Central memory CD4-positive, alpha-beta T cell (primary cell): Measurements from ENCODE around the gene EYS.

Experiments used
- DNase-seq: peaks from one replicate; pipeline ENCODE4 v3.0.0; 2022

The EYS gene

DNA sequence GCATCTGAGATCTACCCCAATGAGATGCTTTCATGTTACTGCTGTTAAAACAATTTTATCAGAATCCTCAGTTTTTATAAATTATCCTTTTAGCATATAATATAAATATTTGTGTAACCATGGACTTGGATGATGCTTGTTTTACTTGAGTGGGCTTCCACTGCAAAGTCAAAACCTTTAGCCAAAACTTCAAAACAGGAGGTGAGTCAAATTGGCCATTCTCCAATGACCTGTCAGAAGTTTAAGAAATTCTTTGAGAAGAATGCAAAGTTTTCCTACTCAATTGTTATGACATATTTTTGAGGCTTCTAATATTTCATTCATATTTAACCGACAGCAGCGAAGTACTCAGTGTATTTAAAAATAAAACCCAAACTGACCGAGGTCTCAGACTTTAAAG is 507.9 kb downstream of the EYS start:
- DNase-seq, result no peak

GRCh38 chr6:65191471-65191870 is 515.6 kb downstream of the EYS start:
- no peak for DNase-seq

DNA sequence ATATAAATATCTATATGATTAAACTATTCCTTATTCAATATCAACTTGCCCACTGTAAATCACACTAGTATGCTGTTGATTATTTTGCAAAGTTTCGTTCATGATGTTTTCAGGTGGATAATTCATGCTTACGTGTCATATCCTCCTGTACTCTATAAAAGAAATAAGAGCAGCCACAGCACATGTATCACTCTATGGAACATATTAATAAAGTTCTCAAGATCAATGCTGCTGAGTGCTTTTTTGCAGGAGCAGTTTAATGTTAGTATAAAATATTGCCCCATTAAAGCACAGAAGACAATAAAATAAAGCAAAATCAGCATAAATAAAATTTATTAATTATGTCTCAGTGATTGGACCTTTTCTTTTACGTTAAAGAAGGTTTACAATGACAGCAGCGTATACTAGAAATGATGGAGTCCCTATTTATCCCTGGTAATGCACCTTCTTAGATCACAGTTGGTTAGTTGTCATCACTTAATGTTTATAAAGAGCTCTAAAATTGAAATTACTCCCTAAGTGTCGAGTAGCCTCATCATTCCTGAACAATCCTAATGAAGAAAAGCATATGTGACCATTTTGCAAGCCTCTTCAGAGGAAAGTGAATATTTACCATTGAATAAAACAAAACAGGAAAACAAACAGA is 517.7 kb downstream of the EYS start:
- no peak for DNase-seq

GRCh38 chr6:65186826-65187225 is 520.2 kb downstream of the EYS start:
- no peak for DNase-seq

DNA sequence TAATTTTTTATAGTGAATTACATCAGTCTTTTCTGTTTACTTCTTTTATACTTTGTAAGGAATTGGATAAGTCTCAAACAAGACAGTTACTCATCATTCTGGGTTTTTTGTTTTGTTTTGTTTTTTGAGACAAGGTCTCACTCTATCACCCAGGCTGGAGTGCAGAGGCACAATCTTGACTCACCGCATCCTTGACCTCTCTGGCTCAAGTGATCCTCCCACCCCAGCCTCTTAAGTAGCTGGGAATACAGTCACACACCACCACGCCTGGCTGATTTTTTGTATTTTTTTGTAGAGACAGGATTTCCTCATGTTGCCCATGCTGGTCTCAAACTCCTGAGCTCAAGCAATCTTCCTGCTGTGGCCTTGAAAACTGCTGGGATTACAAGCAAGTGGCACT is 524.3 kb downstream of the EYS start:
- no peak for DNase-seq

- DNase-seq, result no peak
Observed at GRCh38 chr6:65170273-65170672, 536.8 kb downstream of the EYS start.

DNA sequence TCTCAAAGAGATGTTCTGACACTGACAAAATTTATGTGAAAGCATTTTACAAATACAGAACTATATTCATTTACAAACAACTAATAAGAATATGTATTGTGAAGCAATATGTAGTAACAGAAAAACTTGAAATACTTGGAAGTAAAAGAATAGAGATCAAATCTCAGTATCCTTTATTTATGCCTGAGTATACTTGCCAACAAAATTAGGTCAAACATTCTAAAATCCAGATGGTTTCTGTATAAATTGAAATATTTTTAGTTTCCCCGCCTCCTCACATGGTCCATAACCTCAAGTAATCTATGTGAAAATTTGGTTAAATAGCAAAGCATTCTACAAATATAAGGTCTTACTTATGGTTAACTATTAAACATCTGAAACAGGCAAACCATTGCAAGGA is 545.4 kb downstream of the EYS start:
- no peak for DNase-seq

GRCh38 chr6:65157025-65157424 is 550.0 kb downstream of the EYS start:
- no peak for DNase-seq

DNA sequence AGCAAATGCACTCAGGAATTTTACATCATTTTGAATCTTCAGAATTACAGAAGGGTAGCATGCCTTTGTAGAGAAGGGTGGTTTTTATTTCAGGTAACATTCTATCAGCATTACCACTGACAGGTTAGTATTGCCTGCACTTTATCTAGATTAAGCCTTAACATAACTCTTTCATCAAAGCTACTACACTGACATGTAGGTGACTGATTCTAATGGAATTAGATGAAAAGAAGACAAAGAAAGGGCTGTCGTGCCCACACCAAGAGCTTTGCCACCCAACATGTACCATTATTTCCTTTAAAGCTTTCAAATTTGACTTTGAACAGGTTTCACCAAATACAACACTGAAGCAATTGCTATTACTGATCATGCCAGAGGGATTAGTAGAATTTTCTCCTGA is 551.9 kb downstream of the EYS start:
- no peak for DNase-seq

GRCh38 chr6:65149841-65150240 is 557.2 kb downstream of the EYS start:
- DNase-seq, result no peak

DNA sequence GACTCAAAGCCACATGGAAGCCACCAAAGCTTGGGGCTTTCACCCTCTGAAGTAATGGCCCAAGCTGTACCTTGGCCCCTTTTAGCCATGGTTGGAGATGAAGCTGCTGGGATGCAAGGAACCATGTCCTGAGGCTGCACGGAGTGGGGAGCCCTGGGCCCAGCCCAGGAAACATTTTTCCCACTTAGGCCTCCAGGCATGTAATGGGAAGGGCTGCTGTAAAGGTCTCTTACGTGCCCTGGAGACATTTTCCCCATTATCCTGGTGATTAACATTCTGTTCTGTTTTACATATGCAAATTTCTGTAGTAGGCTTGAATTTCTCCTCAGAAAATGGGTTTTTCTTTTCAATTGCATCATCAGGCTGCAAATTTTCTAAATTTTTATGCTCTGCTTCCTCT is 558.2 kb downstream of the EYS start:
- DNase-seq, result no peak

DNA sequence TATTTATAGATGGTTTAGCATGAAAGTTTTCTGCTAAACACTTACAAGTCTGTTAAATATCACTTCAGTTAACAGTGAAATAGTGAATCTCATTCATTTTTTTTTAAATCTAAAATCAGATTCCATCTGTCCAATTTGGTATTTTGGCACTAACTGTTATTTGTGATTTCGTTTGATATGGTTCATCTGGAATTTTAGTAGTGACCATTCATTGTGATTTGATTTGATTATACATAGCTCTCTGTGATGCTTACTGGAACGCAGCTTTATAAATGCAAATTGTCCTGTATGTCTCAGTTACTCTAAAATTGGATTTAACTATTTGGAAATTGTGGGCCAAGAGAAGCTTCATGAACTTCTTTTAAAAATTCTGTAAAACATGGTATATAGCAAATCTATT is 571.5 kb downstream of the EYS start:
- no peak for DNase-seq

DNA sequence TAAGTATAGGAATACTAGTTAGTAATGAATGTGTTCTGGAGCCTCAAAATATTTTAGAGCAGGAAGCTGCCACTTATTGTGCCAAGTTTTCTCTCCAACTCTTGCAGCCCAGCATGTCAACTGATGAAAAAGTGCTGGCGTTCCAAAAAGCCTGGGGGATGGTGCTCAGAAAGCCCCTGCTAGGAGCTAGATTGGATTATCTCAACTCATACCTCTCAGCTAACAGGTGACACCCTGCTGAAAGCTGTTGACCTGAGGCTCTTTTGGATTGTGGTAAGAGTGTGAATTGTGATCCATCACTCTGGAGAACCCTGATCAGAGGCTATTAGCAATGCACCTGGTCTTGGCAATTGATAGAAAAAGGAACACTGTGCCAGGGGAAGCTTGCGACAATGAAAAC is 580.4 kb downstream of the EYS start:
- no peak for DNase-seq

GRCh38 chr6:65123521-65123920 is 583.5 kb downstream of the EYS start:
- no peak for DNase-seq

GRCh38 chr6:65117817-65118409 is 589.1 kb downstream of the EYS start:
- no peak for DNase-seq

- no peak for DNase-seq
Observed at GRCh38 chr6:65116326-65116725, 590.7 kb downstream of the EYS start.

DNA sequence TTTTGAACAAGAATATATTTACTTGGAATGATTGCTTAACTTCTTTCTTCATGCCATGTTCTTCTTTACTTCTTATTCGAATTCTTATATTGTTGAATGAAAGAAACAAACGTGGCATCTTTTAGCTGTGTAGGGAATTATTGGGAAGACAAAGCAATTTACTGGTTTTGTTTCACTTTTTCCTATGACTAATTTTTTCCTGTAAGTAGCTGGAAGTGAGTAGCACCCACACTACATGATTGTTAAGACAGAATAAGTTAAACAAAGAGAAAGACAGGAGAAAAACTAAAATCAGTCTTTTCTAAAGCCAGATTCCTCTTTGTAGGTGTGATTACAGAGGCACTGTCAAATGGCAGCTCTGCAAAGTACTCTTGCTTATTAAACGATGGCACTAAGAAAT is 593.4 kb downstream of the EYS start:
- DNase-seq, result no peak

DNA sequence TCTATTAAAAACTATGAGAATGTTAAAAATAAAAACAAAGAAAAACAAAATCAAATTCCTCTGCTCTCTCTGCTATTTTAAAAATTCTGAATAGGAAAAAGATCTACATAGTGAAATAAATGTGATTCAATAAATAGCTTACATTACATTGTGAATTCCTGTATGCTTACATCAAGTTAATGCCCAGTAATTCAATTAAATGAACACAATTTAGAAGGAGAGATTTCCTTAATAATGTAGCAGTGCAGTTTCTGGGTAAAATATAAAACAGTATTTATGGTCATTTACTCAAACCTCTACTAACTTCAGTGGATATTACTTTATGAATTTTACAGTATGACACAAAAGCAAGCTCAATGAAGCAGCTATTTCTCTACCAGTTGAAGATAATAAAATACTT is 594.6 kb downstream of the EYS start:
- no peak for DNase-seq

GRCh38 chr6:65110031-65110430 is 597.0 kb downstream of the EYS start:
- DNase-seq, result no peak

- no peak for DNase-seq
Observed at GRCh38 chr6:65098349-65098748, 608.7 kb downstream of the EYS start.

- no peak for DNase-seq
Observed at GRCh38 chr6:65091561-65091960, 615.5 kb downstream of the EYS start.

DNA sequence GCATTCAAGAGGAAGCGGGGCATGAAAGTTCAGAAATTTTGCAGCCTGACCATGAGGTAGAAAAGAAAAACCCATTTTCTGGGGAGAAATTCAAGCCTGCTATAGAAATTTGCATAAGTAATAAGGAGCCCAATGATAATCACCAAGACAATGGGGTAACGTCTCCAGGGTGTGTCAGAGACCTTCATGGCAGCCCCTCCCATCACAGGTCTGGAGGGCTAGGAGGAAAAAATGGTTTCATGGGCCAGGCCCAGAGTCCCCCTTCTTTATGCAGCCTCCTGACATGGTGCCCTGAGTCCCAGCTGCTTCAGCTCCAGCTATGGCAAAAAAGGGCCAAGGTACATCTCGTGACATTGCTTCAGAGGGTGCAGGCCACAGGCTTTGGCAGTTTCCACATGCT is 618.5 kb downstream of the EYS start:
- DNase-seq, result no peak

DNA sequence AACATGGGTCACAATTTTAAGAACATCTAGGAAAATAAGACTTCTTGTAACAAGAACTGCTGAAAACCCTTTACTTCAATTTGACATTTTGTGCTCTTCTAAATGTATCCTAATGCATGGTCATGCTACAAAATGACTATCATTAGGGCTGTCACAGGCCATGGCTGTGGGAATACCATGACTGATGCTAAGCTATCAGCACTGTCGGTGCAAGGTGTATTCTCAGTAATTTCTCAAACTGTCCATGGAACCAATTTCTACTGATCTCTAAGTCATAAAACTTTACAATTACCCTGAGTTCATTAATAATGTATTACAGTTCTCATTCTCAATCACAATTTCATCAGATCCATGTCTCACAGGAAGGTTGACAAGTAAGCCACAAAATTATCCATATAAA is 625.3 kb downstream of the EYS start:
- no peak for DNase-seq

GRCh38 chr6:65075705-65076230 is 631.3 kb downstream of the EYS start:
- no peak for DNase-seq

GRCh38 chr6:65072500-65072899 is 634.5 kb downstream of the EYS start:
- DNase-seq, result no peak
